PC-9 (cell line): ENCODE measurements around the gene ASB15. TPM values are rescaled to one million over a fixed set of nuclear protein-coding genes. Genes with fewer than 3 reads are reported as not detected.

ENCODE experiments used
- BruUV-seq: library from RNA; stranded (reverse); fragments of 400-500 nt; replicated peaks from 2 replicates; lab custom pipeline; 2021; lab: Mats Ljungman, UMichigan
- CTCF ChIA-PET: fragments of 300-600 bp; sonication (Branson Sonifier 250); formaldehyde crosslinking; loops from one replicate; lab custom pipeline; 2022; ENCODE audit warnings: antibody characterized with exemption; lab: Charles Lee
- POLR2A ChIA-PET: fragments of 300-600 bp; sonication (Branson Sonifier 250); formaldehyde crosslinking; loops from one replicate; lab custom pipeline; 2022; ENCODE audit warnings: antibody characterized with exemption; ENCODE audit not compliant: unreplicated experiment; lab: Charles Lee
- DNase-seq, 2 experiments: peaks; one replicate each; pipeline versions ENCODE4 v3.0.0 to v3.0.0-alpha.2; 2015 to 2022; ENCODE audit warnings: mixed read lengths in 1 of 2
- H2AFZ ChIP-seq: fragments of 200-600 bp; sonication (generic); 2 replicates; pipeline ENCODE4 v1.8.1; 2017; ENCODE audit warnings: antibody characterized with exemption
- H3F3A ChIP-seq: fragments of 200-600 bp; sonication (generic); 2 replicates; pipeline ENCODE4 v1.8.1; 2017; ENCODE audit warnings: antibody characterized with exemption, mild to moderate bottlenecking, low read depth; ENCODE audit not compliant: insufficient read depth
- H3K27ac ChIP-seq: fragments of 200-600 bp; sonication (generic); 2 replicates; pipeline ENCODE4 v1.6.1; 2016; ENCODE audit warnings: mixed run types
- H3K27me3 ChIP-seq: fragments of 200-600 bp; sonication (generic); 2 replicates; pipeline ENCODE4 v1.6.1; 2016; ENCODE audit warnings: low read depth, mixed run types; ENCODE audit not compliant: insufficient read depth
- H3K36me3 ChIP-seq: fragments of 200-600 bp; sonication (generic); 2 replicates; pipeline ENCODE4 v1.6.1; 2016; ENCODE audit warnings: low read depth, mixed run types
- H3K4me1 ChIP-seq: fragments of 200-600 bp; sonication (generic); replicated peaks from 2 replicates; pipeline ENCODE4 v1.6.1; 2016; ENCODE audit warnings: mixed run types; ENCODE audit not compliant: insufficient read depth
- H3K4me2 ChIP-seq: fragments of 200-600 bp; sonication (generic); 2 replicates; pipeline ENCODE4 v1.6.1; 2017; ENCODE audit warnings: mixed run types
- H3K4me3 ChIP-seq: fragments of 200-600 bp; sonication (generic); 2 replicates; pipeline ENCODE4 v1.6.1; 2016; ENCODE audit warnings: mixed run types
- H3K79me2 ChIP-seq: fragments of 200-600 bp; sonication (generic); 2 replicates; pipeline ENCODE4 v1.6.1; 2017; ENCODE audit warnings: low read depth, mixed run types
- H3K9me2 ChIP-seq: fragments of 200-600 bp; sonication (generic); 2 replicates; pipeline ENCODE4 v1.8.1; 2017; ENCODE audit warnings: mild to moderate bottlenecking; ENCODE audit not compliant: insufficient read depth
- H3K9me3 ChIP-seq: fragments of 200-600 bp; sonication (generic); 2 replicates; pipeline ENCODE4 v1.8.1; 2016; ENCODE audit warnings: low read depth; ENCODE audit not compliant: insufficient read depth
- H4K20me1 ChIP-seq: fragments of 200-600 bp; sonication (generic); 2 replicates; pipeline ENCODE4 v1.8.1; 2017; ENCODE audit not compliant: insufficient read depth
- CTCF ChIP-seq: fragments of 200-600 bp; sonication (generic); conservative IDR thresholded peaks from 2 replicates; pipeline ENCODE4 v1.6.1; 2017; ENCODE audit warnings: mixed run types, antibody characterized with exemption, mild to moderate bottlenecking, moderate library complexity
- EZH2 ChIP-seq: fragments of 200-600 bp; sonication (generic); IDR thresholded peaks from 2 replicates; pipeline ENCODE4 v1.8.0; 2017; ENCODE audit warnings: antibody characterized with exemption, low read depth
- intact Hi-C: fragments of 100-400 bp; cut with micrococcal nuclease; formaldehyde crosslinking; loops from one replicate; pipeline ENCODE4 v1.10.0; 2022; ENCODE audit not compliant: unreplicated experiment
- total RNA-seq: library from RNA; stranded (reverse); gene quantifications from 2 replicates; pipeline ENCODE4 v1.2.3, GENCODE V29; 2021

ASB15 gene
- total RNA-seq, 1 experiment from 2014 or later = not detected

GRCh38 chr7:123687727-123688126 lies 86.1 kb downstream of the ASB15 start:
- intact Hi-C loops = no loop called here
- DNase-seq = no peak
- Histone ChIP-seq H3K27me3 (no peaks in the 10 kb centered on the region), H3K27ac (no peak overlapping the region), H3K36me3 (peaks cover 29% of the 10 kb centered on the region; the same call in 1 of the 2 replicates), H3K79me2 (no peaks in the 10 kb centered on the region), H3F3A (no peaks in the 10 kb centered on the region), H3K9me2 (no peaks in the 10 kb centered on the region), H3K4me1 (no peaks in the 10 kb centered on the region), H3K4me2 (no peak overlapping the region), H4K20me1 (peaks cover 6% of the 10 kb centered on the region), H3K9me3 (no peaks in the 10 kb centered on the region), H3K4me3 (no peak overlapping the region), H2AFZ (no peak overlapping the region)
- BruUV-seq = no TSS peak
- TF ChIP-seq CTCF (no peak), EZH2 (no peak)
- POLR2A ChIA-PET = no interaction called here
- CTCF ChIA-PET = no interaction called here

Other genes starting within 250 kb of the ASB15 start
- gene IQUB, start 67.2 kb upstream of the ASB15 start, total RNA-seq = 0.33 and 0.98 TPM in 2 replicates
- 57.0 and 75.9 TPM in 2 replicates for gene NDUFA5, start 44.0 kb upstream of the ASB15 start, total RNA-seq
- gene LMOD2, start 54.0 kb downstream of the ASB15 start, total RNA-seq = not detected in 2 replicates
- 31.4 and 40.3 TPM in 2 replicates for gene WASL, start 147.2 kb downstream of the ASB15 start, total RNA-seq
- not detected in 2 replicates for gene HYAL4, start 243.3 kb downstream of the ASB15 start, total RNA-seq